IMR-90 (cell line): ENCODE measurements around the gene FAM151B. TPM values are rescaled to one million over a fixed set of nuclear protein-coding genes. Genes with fewer than 3 reads are reported as not detected.

Experiments used
- ATAC-seq: fragments of 200-7000 bp; cut with Tn5 transposase; 2 replicates; pipeline ENCODE4 v1.9.1; 2020; ENCODE audit warnings: low read depth, mild to moderate bottlenecking, moderate library complexity
- BruUV-seq: library from RNA; stranded (reverse); fragments of 400-500 nt; replicated peaks from 2 replicates; lab custom pipeline; 2021; lab: Mats Ljungman, UMichigan
- CTCF ChIA-PET: fragments of 300-600 bp; formaldehyde crosslinking; extraction: SDS; loops from one replicate; lab custom pipeline; 2021; ENCODE audit warnings: antibody characterized with exemption; lab: Yijun Ruan, JAX
- POLR2A ChIA-PET: fragments of 300-600 bp; sonication (Branson Sonifier 250); formaldehyde crosslinking; loops from one replicate; lab custom pipeline; 2022; ENCODE audit warnings: antibody characterized with exemption; ENCODE audit not compliant: unreplicated experiment; lab: Charles Lee
- DNase-seq: peaks from one replicate; pipeline ENCODE4 v3.0.0; 2013
- H2AFZ ChIP-seq: replicated peaks from 2 replicates; pipeline ENCODE3; 2013; ENCODE audit warnings: low read length, mild to moderate bottlenecking; ENCODE audit not compliant: poor library complexity
- H2AK5ac ChIP-seq: 2 replicates; pipeline ENCODE4 v1.6.1; 2013; ENCODE audit warnings: low read depth, low read length, inconsistent platforms
- H2AK9ac ChIP-seq: replicated peaks from 2 replicates; pipeline ENCODE3; 2013; ENCODE audit warnings: mild to moderate bottlenecking, low read depth, low read length, moderate library complexity; ENCODE audit not compliant: poor library complexity
- H2BK120ac ChIP-seq: 2 replicates; pipeline ENCODE4 v1.6.1; 2013; ENCODE audit warnings: low read depth, low read length, inconsistent platforms
- H2BK15ac ChIP-seq: 3 replicates; pipeline ENCODE4 v1.6.1; 2013; ENCODE audit warnings: low read depth, low read length, inconsistent platforms
- H2BK20ac ChIP-seq: 2 replicates; pipeline ENCODE4 v1.6.1; 2013; ENCODE audit warnings: low read depth, mild to moderate bottlenecking, inconsistent platforms, low read length, moderate library complexity
- H2BK5ac ChIP-seq: 2 replicates; pipeline ENCODE4 v1.6.1; 2013; ENCODE audit warnings: mild to moderate bottlenecking, low read depth, low read length, inconsistent platforms; ENCODE audit not compliant: poor library complexity, severe bottlenecking
- H3K14ac ChIP-seq: replicated peaks from 2 replicates; pipeline ENCODE4 v1.6.1; 2013; ENCODE audit warnings: low read depth, low read length, inconsistent platforms
- H3K18ac ChIP-seq: 2 replicates; pipeline ENCODE4 v1.6.1; 2013; ENCODE audit warnings: low read depth, low read length, control low read depth
- H3K23ac ChIP-seq: 2 replicates; pipeline ENCODE4 v1.6.1; 2013; ENCODE audit warnings: low read depth, low read length, inconsistent platforms
- H3K27ac ChIP-seq: 2 replicates; pipeline ENCODE4 v1.5.1; 2013; ENCODE audit warnings: mild to moderate bottlenecking, control low read depth, low read length; ENCODE audit not compliant: insufficient read depth
- H3K27me3 ChIP-seq: 2 replicates; pipeline ENCODE4 v1.6.1; 2013; ENCODE audit warnings: low read length; ENCODE audit not compliant: control insufficient read depth, insufficient read depth
- H3K36me3 ChIP-seq: 2 replicates; pipeline ENCODE4 v1.6.1; 2013; ENCODE audit warnings: low read length, mixed read lengths; ENCODE audit not compliant: control insufficient read depth, insufficient read depth
- H3K4ac ChIP-seq: 2 replicates; pipeline ENCODE4 v1.6.1; 2013; ENCODE audit warnings: low read depth, low read length, inconsistent platforms
- H3K4me1 ChIP-seq: 2 replicates; pipeline ENCODE4 v1.6.1; 2013; ENCODE audit warnings: low read length, mixed read lengths; ENCODE audit not compliant: control insufficient read depth, insufficient read depth
- H3K4me2 ChIP-seq: 2 replicates; pipeline ENCODE4 v1.6.1; 2013; ENCODE audit warnings: low read depth, mild to moderate bottlenecking, control low read depth, low read length, moderate library complexity
- H3K4me3 ChIP-seq: 2 replicates; pipeline ENCODE4 v1.5.1; 2013; ENCODE audit warnings: low read depth, mild to moderate bottlenecking, control low read depth, low read length, moderate library complexity; ENCODE audit not compliant: insufficient read depth
- H3K56ac ChIP-seq: 2 replicates; pipeline ENCODE4 v1.6.1; 2013; ENCODE audit warnings: low read length, inconsistent platforms; ENCODE audit not compliant: insufficient read depth; ENCODE audit errors: extremely low read depth
- H3K79me1 ChIP-seq, 2 experiments: 2 replicates each; pipeline ENCODE4 v1.6.1; 2013; ENCODE audit warnings: low read length in 2 of 2, inconsistent platforms in 1 of 2, low read depth in 1 of 2
- H3K9ac ChIP-seq: 2 replicates; pipeline ENCODE4 v1.6.1; 2013; ENCODE audit warnings: low read depth, low read length, control low read depth
- H3K9me1 ChIP-seq: 2 replicates; pipeline ENCODE4 v1.6.1; 2013; ENCODE audit warnings: low read length, inconsistent platforms; ENCODE audit not compliant: insufficient read depth
- H3K9me3 ChIP-seq: 2 replicates; pipeline ENCODE4 v1.6.1; 2013; ENCODE audit warnings: low read length; ENCODE audit not compliant: control insufficient read depth, insufficient read depth
- H4K20me1 ChIP-seq: 2 replicates; pipeline ENCODE4 v1.6.1; 2013; ENCODE audit warnings: low read length, inconsistent platforms; ENCODE audit not compliant: insufficient read depth
- H4K5ac ChIP-seq: 2 replicates; pipeline ENCODE4 v1.6.1; 2013; ENCODE audit warnings: mild to moderate bottlenecking, low read depth, low read length, control low read depth
- H4K8ac ChIP-seq, 2 experiments: 2 replicates each; pipeline ENCODE4 v1.6.1; 2013; ENCODE audit warnings: low read depth in 2 of 2, low read length in 2 of 2, control low read depth in 1 of 2, inconsistent platforms in 1 of 2
- H4K91ac ChIP-seq: 2 replicates; pipeline ENCODE4 v1.6.1; 2013; ENCODE audit warnings: low read depth, low read length, inconsistent platforms; ENCODE audit not compliant: insufficient read depth
- BHLHE40 ChIP-seq: fragments of 150-350 bp; IDR thresholded peaks from 2 replicates; pipeline ENCODE4 v1.6.1; 2016; ENCODE audit warnings: mild to moderate bottlenecking, low read depth, low read length
- CEBPB ChIP-seq: IDR thresholded peaks from 2 replicates; pipeline ENCODE4 v1.6.1; 2012; ENCODE audit warnings: low read depth, low read length, improper control_type of control experiment
- CHD1 ChIP-seq: IDR thresholded peaks from 2 replicates; pipeline ENCODE4 v1.6.1; 2012; ENCODE audit warnings: low read depth, low read length, improper control_type of control experiment
- CTCF ChIP-seq: conservative IDR thresholded peaks from 2 replicates; pipeline ENCODE4 v1.5.1; 2012; ENCODE audit warnings: mild to moderate bottlenecking, low read depth, low read length, improper control_type of control experiment
- FOS ChIP-seq: fragments of 150-350 bp; IDR thresholded peaks from 2 replicates; pipeline ENCODE4 v1.6.1; 2016; ENCODE audit warnings: low read depth, low read length
- MAFK ChIP-seq: IDR thresholded peaks from 2 replicates; pipeline ENCODE4 v1.6.1; 2012; ENCODE audit warnings: low read depth, low read length, improper control_type of control experiment
- MXI1 ChIP-seq: IDR thresholded peaks from 2 replicates; pipeline ENCODE4 v1.6.1; 2012; ENCODE audit warnings: low read depth, mild to moderate bottlenecking, low read length, moderate library complexity, borderline replicate concordance
- NFE2L2 ChIP-seq: fragments of 150-350 bp; IDR thresholded peaks from 2 replicates; pipeline ENCODE4 v1.6.1; 2016; ENCODE audit warnings: low read depth, mild to moderate bottlenecking, low read length
- POLR2A ChIP-seq: IDR thresholded peaks from 2 replicates; pipeline ENCODE4 v1.6.1; 2012; ENCODE audit warnings: mild to moderate bottlenecking, low read depth, low read length
- RAD21 ChIP-seq: IDR thresholded peaks from 2 replicates; pipeline ENCODE4 v1.6.1; 2012; ENCODE audit warnings: low read length, improper control_type of control experiment
- RCOR1 ChIP-seq: IDR thresholded peaks from 2 replicates; pipeline ENCODE4 v1.6.1; 2012; ENCODE audit warnings: mild to moderate bottlenecking, low read length, improper control_type of control experiment; ENCODE audit not compliant: insufficient replicate concordance
- RFX5 ChIP-seq: IDR thresholded peaks from 2 replicates; pipeline ENCODE4 v1.8.0; 2012; ENCODE audit warnings: low read depth, mild to moderate bottlenecking, low read length, moderate library complexity
- SMC3 ChIP-seq: fragments of 150-350 bp; IDR thresholded peaks from 2 replicates; pipeline ENCODE4 v1.6.1; 2016; ENCODE audit warnings: low read depth, mild to moderate bottlenecking, antibody characterized with exemption, low read length, moderate library complexity
- WGBS, 2 experiments: methylation state at CpG; one replicate each; pipeline versions ENCODE4 v1.1.5 to v1.1.7; 2013; ENCODE audit warnings: missing lambda C conversion rate in 2 of 2; ENCODE audit not compliant: insufficient read length in 1 of 2; ENCODE audit errors: extremely low coverage in 2 of 2; 5-methylcytosine and 5-hydroxymethylcytosine counted together
- dilution Hi-C: fragments of 300-500 bp; cut with HindIII; formaldehyde crosslinking; loops from one replicate; pipeline ENCODE4 v1.14.3; 2018; ENCODE audit warnings: low sequenced_read_pairs; ENCODE audit not compliant: unreplicated experiment
- in situ Hi-C: fragments of 300-500 bp; cut with MboI; formaldehyde crosslinking; loops from 3 replicates; pipeline ENCODE4 v1.14.3; 2019; ENCODE audit warnings: low sequenced_read_pairs, inconsistent platforms, mixed read lengths
- intact Hi-C: fragments of 100-400 bp; cut with micrococcal nuclease; formaldehyde crosslinking; loops from 2 replicates; pipeline ENCODE4 v1.10.0; 2022
- polyA plus RNA-seq, 3 experiments: library from polyadenylated mRNA; depleted of rRNA; stranded (reverse); fragments of >200 nt; gene quantifications; 2 replicates each; pipeline ENCODE4 v1.2.3, GENCODE V29; 2012; ENCODE audit warnings: low replicate concordance in 1 of 3
- total RNA-seq: library from RNA; depleted of rRNA; stranded (reverse); fragments of >200 nt; gene quantifications from 2 replicates; pipeline ENCODE4 v1.2.3, GENCODE V29; 2012
- TF ChIP-seq, protein P1 (sequence below): fragments of 150-350 bp; IDR thresholded peaks from 2 replicates; pipeline ENCODE4 v1.6.1; 2017; ENCODE audit warnings: mild to moderate bottlenecking, antibody characterized with exemption, low read length, low read depth
- TF ChIP-seq, protein P2 (sequence below): fragments of 150-350 bp; IDR thresholded peaks from 2 replicates; pipeline ENCODE4 v1.6.1; 2016; ENCODE audit warnings: low read depth, mild to moderate bottlenecking, low read length, moderate library complexity, borderline replicate concordance

Gene FAM151B
- total and polyA plus RNA-seq, 2 of the 4 experiments (the other 2 are of a cell fraction), result 1.0 to 2.9 TPM

DNA sequence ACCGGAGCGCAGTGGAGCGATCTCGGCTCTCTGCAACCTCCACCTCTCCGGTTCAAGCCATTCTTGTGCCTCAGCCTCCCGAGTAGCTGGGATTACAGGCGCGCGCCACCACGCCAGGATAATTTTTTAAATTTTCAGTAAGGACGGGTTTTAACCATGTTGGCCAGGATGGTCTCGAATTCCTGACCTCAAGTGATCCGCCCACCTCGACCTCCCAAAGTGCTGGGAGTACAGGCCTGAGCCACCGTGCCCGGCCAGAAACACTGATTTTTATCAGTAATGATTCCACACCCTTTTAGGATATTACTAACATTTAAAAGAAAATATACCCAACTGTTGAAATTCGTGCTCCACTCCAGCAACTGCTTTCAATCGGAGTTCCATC, 464 bp upstream of the FAM151B start:
- peak overlapping the region; percentile 35; the same call in 1 of the 2 replicates for H2BK120ac ChIP-seq
- peak overlapping the region; percentile 85 for H3K4ac ChIP-seq
- no TSS peak for BruUV-seq
- H2AK5ac ChIP-seq, result 0 out of 2 replicates have a peak overlapping the region, but pooled peaks have one; percentile 23
- no peak overlapping the region for H2BK15ac ChIP-seq
- H2AFZ ChIP-seq, result peak overlapping the region; percentile 95
- peak overlapping the region; percentile 91 for H3K23ac ChIP-seq
- no peaks in the 10 kb centered on the region for H3K4me1 ChIP-seq
- dilution Hi-C loops, result no loop called here
- no peak for TF ChIP-seq CEBPB
- no peak for TF ChIP-seq RFX5
- TF ChIP-seq CTCF, result no peak
- TF ChIP-seq CHD1, result no peak
- TF ChIP-seq BHLHE40, result no peak
- TF ChIP-seq MXI1, result no peak
- no peak for TF ChIP-seq RCOR1
- TF ChIP-seq NFE2L2, result no peak
- no peak for TF ChIP-seq FOS
- TF ChIP-seq POLR2A, result no peak
- TF ChIP-seq MAFK, result no peak
- no peak for TF ChIP-seq SMC3
- TF ChIP-seq, protein P1, sequence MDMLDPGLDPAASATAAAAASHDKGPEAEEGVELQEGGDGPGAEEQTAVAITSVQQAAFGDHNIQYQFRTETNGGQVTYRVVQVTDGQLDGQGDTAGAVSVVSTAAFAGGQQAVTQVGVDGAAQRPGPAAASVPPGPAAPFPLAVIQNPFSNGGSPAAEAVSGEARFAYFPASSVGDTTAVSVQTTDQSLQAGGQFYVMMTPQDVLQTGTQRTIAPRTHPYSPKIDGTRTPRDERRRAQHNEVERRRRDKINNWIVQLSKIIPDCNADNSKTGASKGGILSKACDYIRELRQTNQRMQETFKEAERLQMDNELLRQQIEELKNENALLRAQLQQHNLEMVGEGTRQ, result no peak
- TF ChIP-seq, protein P2, sequence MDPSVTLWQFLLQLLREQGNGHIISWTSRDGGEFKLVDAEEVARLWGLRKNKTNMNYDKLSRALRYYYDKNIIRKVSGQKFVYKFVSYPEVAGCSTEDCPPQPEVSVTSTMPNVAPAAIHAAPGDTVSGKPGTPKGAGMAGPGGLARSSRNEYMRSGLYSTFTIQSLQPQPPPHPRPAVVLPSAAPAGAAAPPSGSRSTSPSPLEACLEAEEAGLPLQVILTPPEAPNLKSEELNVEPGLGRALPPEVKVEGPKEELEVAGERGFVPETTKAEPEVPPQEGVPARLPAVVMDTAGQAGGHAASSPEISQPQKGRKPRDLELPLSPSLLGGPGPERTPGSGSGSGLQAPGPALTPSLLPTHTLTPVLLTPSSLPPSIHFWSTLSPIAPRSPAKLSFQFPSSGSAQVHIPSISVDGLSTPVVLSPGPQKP, result no peak
- TF ChIP-seq RAD21, result no peak
- 48% methylated on average over 9 of the region's 18 CpGs; no CpG with 5 or more reads in 1 of the 2 experiments for WGBS, 2 experiments
- H4K5ac ChIP-seq, result peak overlapping the region; percentile 97
- peak overlapping the region; percentile 86 for H3K9ac ChIP-seq
- in situ Hi-C loops, result no loop called here
- H3K27ac ChIP-seq, result peak overlapping the region; percentile 74
- DNase-seq (no peak), ATAC-seq (no peak)
- no peak overlapping the region; the same call in 1 of the 2 replicates for H2BK20ac ChIP-seq
- H4K91ac ChIP-seq, result peak overlapping the region; percentile 88
- H3K14ac ChIP-seq, result peak overlapping the region; percentile 89
- H3K9me1 ChIP-seq, result no peaks in the 10 kb centered on the region; the same call in 1 of the 2 replicates
- peak overlapping the region; percentile 94 for H3K18ac ChIP-seq
- no peaks in the 10 kb centered on the region for H3K27me3 ChIP-seq
- H4K20me1 ChIP-seq, result no peaks in the 10 kb centered on the region
- POLR2A ChIA-PET, result no interaction called here
- peak overlapping the region; percentile 93 to 96 for H4K8ac ChIP-seq
- no peaks in the 10 kb centered on the region for H3K79me1 ChIP-seq
- peaks cover 7% of the 10 kb centered on the region for H3K36me3 ChIP-seq
- H2BK5ac ChIP-seq, result peak overlapping the region; percentile 56
- peak overlapping the region; percentile 95 for H3K4me2 ChIP-seq
- peak overlapping the region; percentile 87 for H3K4me3 ChIP-seq
- intact Hi-C loops, result loop anchor here (5.0 kb wide), 1 partner anchor 170 kb away; no protein-coding TSS in a partner anchor
- H3K9me3 ChIP-seq, result peaks cover 5% of the 10 kb centered on the region
- peak overlapping the region; percentile 54 for H3K56ac ChIP-seq
- H2AK9ac ChIP-seq, result peak overlapping the region; percentile 89
- CTCF ChIA-PET, result interaction anchor here (0.6 kb wide), 1 partner anchor 254 kb away, joined by 4 read pairs; no protein-coding TSS in a partner anchor
